Mesothelial cell of epicardium (in vitro differentiated cells): Measurements from ENCODE around the gene CACNA2D3. TPM values are rescaled to one million over a fixed set of nuclear protein-coding genes. Genes with fewer than 3 reads are reported as not detected.

ENCODE experiments used
- DNase-seq, 2 experiments: peaks; one replicate each; pipeline ENCODE4 v3.0.0; 2021; ENCODE audit warnings: low spot score in 2 of 2; ENCODE audit not compliant: unreplicated experiment in 2 of 2
- H3K27ac Mint-ChIP-seq: 2 replicates; pipeline ENCODE4 v1.8.0; 2021; ENCODE audit warnings: mixed read lengths
- H3K27me3 Mint-ChIP-seq: 2 replicates; pipeline ENCODE4 v1.8.0; 2021; ENCODE audit warnings: low read depth, mixed read lengths
- H3K36me3 Mint-ChIP-seq: 2 replicates; pipeline ENCODE4 v1.8.0; 2021; ENCODE audit warnings: mixed read lengths
- H3K4me1 Mint-ChIP-seq: 2 replicates; pipeline ENCODE4 v1.8.0; 2021; ENCODE audit warnings: mixed read lengths
- H3K4me3 Mint-ChIP-seq: 2 replicates; pipeline ENCODE4 v1.8.0; 2021; ENCODE audit warnings: mild to moderate bottlenecking, moderate library complexity, mixed read lengths
- H3K9me3 Mint-ChIP-seq: 2 replicates; pipeline ENCODE4 v1.8.0; 2021; ENCODE audit warnings: mixed read lengths
- total RNA-seq: library from RNA; stranded (reverse); gene quantifications from 3 replicates; pipeline ENCODE4 v1.2.1, GENCODE V29; 2021
- TF ChIP-seq, protein P1 (sequence below): fragments of 200-600 bp; sonication (generic); IDR thresholded peaks from one replicate; pipeline ENCODE4 v1.5.0; 2021; ENCODE audit warnings: antibody characterized with exemption; ENCODE audit not compliant: unreplicated experiment

The CACNA2D3 gene
- total RNA-seq, 1 donor from 2014 or later: 2.3 TPM

DNA sequence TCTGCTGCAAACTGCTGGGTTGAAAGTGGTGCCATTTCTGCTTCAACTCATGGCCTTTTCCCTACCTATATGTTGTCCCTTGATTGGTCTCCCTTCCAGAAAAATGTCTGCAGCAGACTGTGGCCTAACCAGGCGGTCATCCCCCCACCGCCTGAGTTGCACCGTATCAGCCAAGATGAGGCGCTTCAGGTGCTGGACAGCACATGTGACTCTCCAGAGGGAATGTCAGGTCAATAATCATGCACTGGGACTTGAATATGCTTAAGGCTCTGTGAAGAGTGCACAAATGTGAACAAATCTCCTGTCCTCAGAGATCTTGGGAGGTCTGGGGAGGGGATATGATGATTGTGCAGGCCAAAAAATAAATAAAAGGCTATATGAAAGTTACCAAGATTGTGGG, 773.3 kb downstream of the CACNA2D3 start:
- Mint-ChIP-seq H3K4me1 (peaks cover 37% of the 10 kb centered on the region), H3K27ac (no peak overlapping the region), H3K9me3 (no peaks in the 10 kb centered on the region), H3K27me3 (no peaks in the 10 kb centered on the region), H3K36me3 (no peaks in the 10 kb centered on the region), H3K4me3 (no peak overlapping the region)
- DNase-seq: no peak
- TF ChIP-seq, protein P1, sequence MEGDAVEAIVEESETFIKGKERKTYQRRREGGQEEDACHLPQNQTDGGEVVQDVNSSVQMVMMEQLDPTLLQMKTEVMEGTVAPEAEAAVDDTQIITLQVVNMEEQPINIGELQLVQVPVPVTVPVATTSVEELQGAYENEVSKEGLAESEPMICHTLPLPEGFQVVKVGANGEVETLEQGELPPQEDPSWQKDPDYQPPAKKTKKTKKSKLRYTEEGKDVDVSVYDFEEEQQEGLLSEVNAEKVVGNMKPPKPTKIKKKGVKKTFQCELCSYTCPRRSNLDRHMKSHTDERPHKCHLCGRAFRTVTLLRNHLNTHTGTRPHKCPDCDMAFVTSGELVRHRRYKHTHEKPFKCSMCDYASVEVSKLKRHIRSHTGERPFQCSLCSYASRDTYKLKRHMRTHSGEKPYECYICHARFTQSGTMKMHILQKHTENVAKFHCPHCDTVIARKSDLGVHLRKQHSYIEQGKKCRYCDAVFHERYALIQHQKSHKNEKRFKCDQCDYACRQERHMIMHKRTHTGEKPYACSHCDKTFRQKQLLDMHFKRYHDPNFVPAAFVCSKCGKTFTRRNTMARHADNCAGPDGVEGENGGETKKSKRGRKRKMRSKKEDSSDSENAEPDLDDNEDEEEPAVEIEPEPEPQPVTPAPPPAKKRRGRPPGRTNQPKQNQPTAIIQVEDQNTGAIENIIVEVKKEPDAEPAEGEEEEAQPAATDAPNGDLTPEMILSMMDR: no peak

DNA sequence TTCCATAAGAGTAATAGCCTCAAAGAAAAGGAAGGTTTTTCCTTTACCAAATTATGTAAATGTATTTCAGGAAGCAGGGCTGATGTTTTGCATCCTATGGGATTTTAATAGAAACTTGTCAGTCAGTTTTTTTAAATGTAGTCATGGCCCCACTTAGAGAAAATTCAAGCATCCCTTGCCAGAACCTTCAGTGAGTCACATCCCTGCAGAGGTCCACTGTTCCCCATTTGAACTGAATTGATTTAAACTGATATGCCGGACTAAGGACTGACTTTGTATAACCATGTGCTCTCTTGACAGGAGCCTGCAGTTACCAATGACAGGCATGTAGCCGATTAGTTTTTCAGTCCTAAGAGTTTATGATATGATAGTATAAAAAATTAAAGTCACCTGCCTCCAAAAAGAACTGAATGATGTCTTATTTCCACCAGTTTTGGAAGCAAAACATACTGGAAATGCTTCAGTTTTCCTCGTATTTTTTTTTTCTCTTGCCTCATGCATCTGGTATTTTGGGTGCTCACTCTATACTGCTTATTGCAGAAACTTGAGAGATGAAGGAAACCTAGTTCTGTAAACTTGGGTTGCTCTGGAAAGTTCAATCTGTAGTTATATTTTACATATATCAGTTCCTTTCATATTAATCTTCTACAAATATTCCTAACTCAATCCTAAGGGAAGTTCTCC, 774.8 kb downstream of the CACNA2D3 start:
- TF ChIP-seq, protein P1: no peak
- no peaks in the 10 kb centered on the region for H3K27me3 Mint-ChIP-seq

GRCh38 chr3:54899273-54899672, 776.9 kb downstream of the CACNA2D3 start:
- H3K27me3 Mint-ChIP-seq: no peaks in the 10 kb centered on the region
- no peaks in the 10 kb centered on the region for H3K36me3 Mint-ChIP-seq
- H3K27ac Mint-ChIP-seq: no peak overlapping the region
- no peak overlapping the region for H3K4me3 Mint-ChIP-seq
- no peak for DNase-seq
- no peaks in the 10 kb centered on the region for H3K9me3 Mint-ChIP-seq
- H3K4me1 Mint-ChIP-seq: peaks cover 29% of the 10 kb centered on the region
- TF ChIP-seq, protein P1: no peak

More for the DNA sequence above, 774.8 kb downstream of the CACNA2D3 start:
- Mint-ChIP-seq H3K4me3 (no peak overlapping the region), H3K27ac (no peak overlapping the region), H3K9me3 (no peaks in the 10 kb centered on the region), H3K36me3 (no peaks in the 10 kb centered on the region), H3K4me1 (peaks cover 37% of the 10 kb centered on the region)
- no peak for DNase-seq

- no peak overlapping the region for H3K4me3 Mint-ChIP-seq
- DNase-seq: no peak
- H3K4me1 Mint-ChIP-seq: peaks cover 33% of the 10 kb centered on the region
- no peaks in the 10 kb centered on the region for H3K9me3 Mint-ChIP-seq
- no peaks in the 10 kb centered on the region for H3K36me3 Mint-ChIP-seq
- TF ChIP-seq, protein P1: no peak
- H3K27ac Mint-ChIP-seq: peak overlapping the region; percentile 89
- no peaks in the 10 kb centered on the region for H3K27me3 Mint-ChIP-seq
Observed at GRCh38 chr3:54900838-54901591, 778.7 kb downstream of the CACNA2D3 start.

DNA sequence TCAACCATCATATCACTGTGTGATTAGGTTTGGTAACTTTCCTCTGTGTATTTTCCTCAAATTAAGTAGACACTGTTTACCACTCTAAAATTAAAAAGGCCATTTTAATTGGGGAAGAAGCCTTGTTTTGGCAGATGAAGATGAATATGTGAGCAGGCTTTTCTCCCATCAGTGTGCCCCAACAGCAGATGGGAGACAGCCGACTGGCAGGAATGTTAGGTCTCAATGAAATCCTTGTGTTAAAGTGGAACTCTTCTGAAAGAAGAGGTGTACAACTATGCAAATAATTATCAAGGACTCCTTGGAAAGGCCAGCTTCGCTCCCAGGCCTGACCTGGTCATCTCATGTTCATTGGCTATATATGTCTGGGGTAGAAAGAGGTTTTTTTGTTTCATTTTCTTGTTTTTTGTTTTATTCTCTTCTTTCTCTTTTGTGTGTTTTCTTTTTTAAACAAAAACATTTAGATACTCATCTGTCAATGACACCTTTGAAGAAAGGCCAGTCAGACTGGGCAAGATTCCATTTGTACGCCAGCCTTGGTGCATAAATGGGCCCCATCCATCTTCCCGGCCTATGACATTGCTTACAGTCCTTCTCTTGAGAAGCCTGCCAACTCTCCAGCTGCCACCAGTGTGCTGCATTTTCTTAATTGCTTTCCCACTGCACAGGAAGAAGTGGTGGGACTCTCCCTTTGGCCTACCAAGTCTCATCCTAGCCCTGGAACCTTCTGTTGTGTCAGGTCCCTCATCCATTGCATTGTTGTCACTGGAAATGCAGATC, 779.7 kb downstream of the CACNA2D3 start:
- Mint-ChIP-seq H3K36me3 (no peaks in the 10 kb centered on the region), H3K4me1 (peaks cover 33% of the 10 kb centered on the region), H3K9me3 (no peaks in the 10 kb centered on the region), H3K27me3 (no peaks in the 10 kb centered on the region), H3K27ac (peak overlapping the region; percentile 13), H3K4me3 (no peak overlapping the region)
- DNase-seq: no peak
- TF ChIP-seq, protein P1: no peak
